HepG2 (cell line): ENCODE measurements around the gene NDUFB3. TPM values are rescaled to one million over a fixed set of nuclear protein-coding genes. Genes with fewer than 3 reads are reported as not detected.

ENCODE experiments used
- ARNT2 ChIP-seq: sonication (generic); formaldehyde crosslinking; IDR thresholded peaks from 2 replicates; pipeline ENCODE4 v1.8.0; 2022; ENCODE audit warnings: mild to moderate bottlenecking, low read depth, missing genetic modification reagents, moderate library complexity
- CEBPG ChIP-seq: IDR thresholded peaks from 2 replicates; pipeline ENCODE4 v1.6.1; 2016
- HMG20B ChIP-seq: conservative IDR thresholded peaks from 2 replicates; pipeline ENCODE4 v1.6.1; 2016; ENCODE audit warnings: missing genetic modification reagents, missing compliant biosample characterization
- KDM5B ChIP-seq: sonication (generic); formaldehyde crosslinking; IDR thresholded peaks from 2 replicates; pipeline ENCODE4 v1.4.0; 2020; ENCODE audit warnings: missing genetic modification reagents, mild to moderate bottlenecking, borderline replicate concordance
- MIXL1 ChIP-seq: IDR thresholded peaks from 2 replicates; pipeline ENCODE4 v1.6.1; 2016
- NKX3-1 ChIP-seq: sonication (generic); formaldehyde crosslinking; IDR thresholded peaks from 2 replicates; pipeline ENCODE4 v1.5.0; 2020; ENCODE audit warnings: missing genetic modification reagents
- RORA ChIP-seq: sonication (generic); formaldehyde crosslinking; IDR thresholded peaks from 2 replicates; pipeline ENCODE4 v1.5.0; 2020; ENCODE audit warnings: mild to moderate bottlenecking, missing genetic modification reagents, moderate library complexity
- SAFB2 ChIP-seq: sonication (generic); formaldehyde crosslinking; IDR thresholded peaks from 2 replicates; pipeline ENCODE4 v1.5.1; 2020; ENCODE audit warnings: missing genetic modification reagents, low read depth, mild to moderate bottlenecking, borderline replicate concordance
- ZFP82 ChIP-seq: sonication (generic); formaldehyde crosslinking; IDR thresholded peaks from 2 replicates; pipeline ENCODE4 v1.5.1; 2020; ENCODE audit warnings: mild to moderate bottlenecking, missing genetic modification reagents, borderline replicate concordance
- ZMYM2 ChIP-seq: sonication (generic); formaldehyde crosslinking; IDR thresholded peaks from 2 replicates; pipeline ENCODE4 v1.8.0; 2022; ENCODE audit warnings: mild to moderate bottlenecking, missing genetic modification reagents
- ZNF160 ChIP-seq: sonication (generic); formaldehyde crosslinking; IDR thresholded peaks from 2 replicates; pipeline ENCODE4 v1.8.0; 2022; ENCODE audit warnings: mild to moderate bottlenecking, inconsistent platforms, missing genetic modification reagents
- ZNF234 ChIP-seq: sonication (generic); formaldehyde crosslinking; conservative IDR thresholded peaks from 2 replicates; pipeline ENCODE4 v1.5.1; 2020; ENCODE audit warnings: mild to moderate bottlenecking, missing genetic modification reagents
- ZNF260 ChIP-seq: sonication (generic); formaldehyde crosslinking; IDR thresholded peaks from 2 replicates; pipeline ENCODE4 v1.4.0; 2020; ENCODE audit warnings: missing genetic modification reagents, low read depth, mild to moderate bottlenecking, borderline replicate concordance
- ZNF550 ChIP-seq: sonication (generic); formaldehyde crosslinking; IDR thresholded peaks from 2 replicates; pipeline ENCODE4 v1.4.0; 2020; ENCODE audit warnings: mild to moderate bottlenecking, missing genetic modification reagents, borderline replicate concordance
- ZNF607 ChIP-seq: sonication (generic); formaldehyde crosslinking; IDR thresholded peaks from 2 replicates; pipeline ENCODE4 v1.5.1; 2020; ENCODE audit warnings: missing genetic modification reagents, mild to moderate bottlenecking, borderline replicate concordance
- ZNF7 ChIP-seq: IDR thresholded peaks from 2 replicates; pipeline ENCODE4 v1.6.1; 2016; ENCODE audit warnings: missing biosample characterization, missing genetic modification reagents
- polyA plus RNA-seq, 8 experiments: library from polyadenylated mRNA; depleted of rRNA in 3 of 8; stranded (reverse) in 7 of 8; unstranded in 1 of 8; fragments of >200 nt; fragmentation: Illumina TruSeq in 4 of 8; extraction: Trizol in 4 of 8; gene quantifications; 2 replicates each; pipeline versions ENCODE4 v1.2.1 to v1.2.3, GENCODE V29; 2011 to 2016; ENCODE audit warnings: low read depth in 4 of 8, missing spikeins in 1 of 8, mixed read lengths in 1 of 8; ENCODE audit not compliant: insufficient read depth in 1 of 8
- total RNA-seq, 5 experiments: library from RNA; depleted of rRNA; stranded (reverse); fragments of >200 nt; fragmentation: Illumina TruSeq; extraction: Trizol; gene quantifications; 2 replicates each; pipeline ENCODE4 v1.2.3, GENCODE V29; 2016; ENCODE audit warnings: low read depth in 1 of 5
- TF ChIP-seq, protein P1 (sequence below): sonication (generic); formaldehyde crosslinking; IDR thresholded peaks from 2 replicates; pipeline ENCODE4 v1.5.1; 2020; ENCODE audit warnings: mild to moderate bottlenecking, missing genetic modification reagents, borderline replicate concordance
- TF ChIP-seq, protein P2 (sequence below): sonication (generic); formaldehyde crosslinking; IDR thresholded peaks from 2 replicates; pipeline ENCODE4 v1.4.0; 2020; ENCODE audit warnings: mild to moderate bottlenecking, missing genetic modification reagents, borderline replicate concordance
- TF ChIP-seq, protein P3 (sequence below): sonication (generic); formaldehyde crosslinking; conservative IDR thresholded peaks from 2 replicates; pipeline ENCODE4 v1.8.1; 2023; ENCODE audit warnings: missing genetic modification reagents

The NDUFB3 gene
- total and polyA plus RNA-seq, 2 of the 13 experiments (the other 11 are each of a cell fraction or from before 2014, with no cell fraction given) = 50.7 to 159 TPM

DNA sequence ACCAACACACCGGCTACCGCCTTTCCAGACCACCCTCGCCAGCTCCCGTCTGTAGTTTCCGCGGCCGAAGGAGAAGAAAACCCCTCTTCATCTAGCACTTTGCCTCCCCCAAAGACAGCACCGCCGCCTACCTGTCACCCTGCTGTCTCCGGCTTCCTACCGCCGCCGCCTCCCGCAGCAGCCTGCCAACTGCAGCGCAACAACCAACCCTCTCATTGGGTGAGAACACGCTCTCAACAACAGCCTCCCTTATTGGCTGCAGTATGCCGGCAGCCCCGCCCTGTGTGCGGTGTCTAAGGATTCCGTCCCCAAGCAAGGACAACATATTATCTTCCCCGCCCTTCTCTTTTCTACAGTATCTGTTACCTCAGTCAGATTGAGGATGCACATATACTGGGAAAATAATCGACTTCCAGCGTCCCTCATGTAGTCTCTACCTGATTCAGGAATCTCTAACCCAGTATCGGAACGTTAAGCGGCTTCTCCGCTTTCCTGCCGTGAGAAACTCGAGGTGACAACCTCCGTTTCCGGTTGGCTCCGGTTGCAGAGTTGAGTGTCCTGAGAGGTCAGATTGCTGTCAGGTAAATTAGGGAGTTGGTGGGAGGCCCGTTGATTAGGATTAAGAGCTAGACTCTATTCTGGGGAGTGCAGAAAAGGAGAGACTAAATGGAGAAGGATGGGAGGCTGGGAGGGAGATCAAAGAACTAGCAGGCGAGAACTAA, at the start of gene NDUFB3, which contains the start of gene HYCC2 (continued):
- peak; percentile 89; the same call in 1 of the 2 replicates for TF ChIP-seq KDM5B (CRISPR knock-in tag)
- peak; percentile 28 for TF ChIP-seq CEBPG (CRISPR knock-in tag)
- TF ChIP-seq ZFP82 (CRISPR knock-in tag) = no peak; the same call in 1 of the 2 replicates
- TF ChIP-seq NKX3-1 (CRISPR knock-in tag) = peak; percentile 55; the same call in 1 of the 2 replicates
- TF ChIP-seq ZMYM2 (CRISPR knock-in tag) = peak; percentile 35; the same call in 1 of the 2 replicates
- TF ChIP-seq ZNF7 = no peak
- TF ChIP-seq, protein P1, sequence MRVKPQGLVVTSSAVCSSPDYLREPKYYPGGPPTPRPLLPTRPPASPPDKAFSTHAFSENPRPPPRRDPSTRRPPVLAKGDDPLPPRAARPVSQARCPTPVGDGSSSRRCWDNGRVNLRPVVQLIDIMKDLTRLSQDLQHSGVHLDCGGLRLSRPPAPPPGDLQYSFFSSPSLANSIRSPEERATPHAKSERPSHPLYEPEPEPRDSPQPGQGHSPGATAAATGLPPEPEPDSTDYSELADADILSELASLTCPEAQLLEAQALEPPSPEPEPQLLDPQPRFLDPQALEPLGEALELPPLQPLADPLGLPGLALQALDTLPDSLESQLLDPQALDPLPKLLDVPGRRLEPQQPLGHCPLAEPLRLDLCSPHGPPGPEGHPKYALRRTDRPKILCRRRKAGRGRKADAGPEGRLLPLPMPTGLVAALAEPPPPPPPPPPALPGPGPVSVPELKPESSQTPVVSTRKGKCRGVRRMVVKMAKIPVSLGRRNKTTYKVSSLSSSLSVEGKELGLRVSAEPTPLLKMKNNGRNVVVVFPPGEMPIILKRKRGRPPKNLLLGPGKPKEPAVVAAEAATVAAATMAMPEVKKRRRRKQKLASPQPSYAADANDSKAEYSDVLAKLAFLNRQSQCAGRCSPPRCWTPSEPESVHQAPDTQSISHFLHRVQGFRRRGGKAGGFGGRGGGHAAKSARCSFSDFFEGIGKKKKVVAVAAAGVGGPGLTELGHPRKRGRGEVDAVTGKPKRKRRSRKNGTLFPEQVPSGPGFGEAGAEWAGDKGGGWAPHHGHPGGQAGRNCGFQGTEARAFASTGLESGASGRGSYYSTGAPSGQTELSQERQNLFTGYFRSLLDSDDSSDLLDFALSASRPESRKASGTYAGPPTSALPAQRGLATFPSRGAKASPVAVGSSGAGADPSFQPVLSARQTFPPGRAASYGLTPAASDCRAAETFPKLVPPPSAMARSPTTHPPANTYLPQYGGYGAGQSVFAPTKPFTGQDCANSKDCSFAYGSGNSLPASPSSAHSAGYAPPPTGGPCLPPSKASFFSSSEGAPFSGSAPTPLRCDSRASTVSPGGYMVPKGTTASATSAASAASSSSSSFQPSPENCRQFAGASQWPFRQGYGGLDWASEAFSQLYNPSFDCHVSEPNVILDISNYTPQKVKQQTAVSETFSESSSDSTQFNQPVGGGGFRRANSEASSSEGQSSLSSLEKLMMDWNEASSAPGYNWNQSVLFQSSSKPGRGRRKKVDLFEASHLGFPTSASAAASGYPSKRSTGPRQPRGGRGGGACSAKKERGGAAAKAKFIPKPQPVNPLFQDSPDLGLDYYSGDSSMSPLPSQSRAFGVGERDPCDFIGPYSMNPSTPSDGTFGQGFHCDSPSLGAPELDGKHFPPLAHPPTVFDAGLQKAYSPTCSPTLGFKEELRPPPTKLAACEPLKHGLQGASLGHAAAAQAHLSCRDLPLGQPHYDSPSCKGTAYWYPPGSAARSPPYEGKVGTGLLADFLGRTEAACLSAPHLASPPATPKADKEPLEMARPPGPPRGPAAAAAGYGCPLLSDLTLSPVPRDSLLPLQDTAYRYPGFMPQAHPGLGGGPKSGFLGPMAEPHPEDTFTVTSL (CRISPR knock-in tag) = no peak
- TF ChIP-seq, protein P2, sequence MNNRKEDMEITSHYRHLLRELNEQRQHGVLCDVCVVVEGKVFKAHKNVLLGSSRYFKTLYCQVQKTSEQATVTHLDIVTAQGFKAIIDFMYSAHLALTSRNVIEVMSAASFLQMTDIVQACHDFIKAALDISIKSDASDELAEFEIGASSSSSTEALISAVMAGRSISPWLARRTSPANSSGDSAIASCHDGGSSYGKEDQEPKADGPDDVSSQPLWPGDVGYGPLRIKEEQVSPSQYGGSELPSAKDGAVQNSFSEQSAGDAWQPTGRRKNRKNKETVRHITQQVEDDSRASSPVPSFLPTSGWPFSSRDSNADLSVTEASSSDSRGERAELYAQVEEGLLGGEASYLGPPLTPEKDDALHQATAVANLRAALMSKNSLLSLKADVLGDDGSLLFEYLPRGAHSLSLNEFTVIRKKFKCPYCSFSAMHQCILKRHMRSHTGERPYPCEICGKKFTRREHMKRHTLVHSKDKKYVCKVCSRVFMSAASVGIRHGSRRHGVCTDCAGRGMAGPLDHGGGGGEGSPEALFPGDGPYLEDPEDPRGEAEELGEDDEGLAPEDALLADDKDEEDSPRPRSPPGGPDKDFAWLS = peak; percentile 85; the same call in 1 of the 2 replicates
- TF ChIP-seq, protein P3, sequence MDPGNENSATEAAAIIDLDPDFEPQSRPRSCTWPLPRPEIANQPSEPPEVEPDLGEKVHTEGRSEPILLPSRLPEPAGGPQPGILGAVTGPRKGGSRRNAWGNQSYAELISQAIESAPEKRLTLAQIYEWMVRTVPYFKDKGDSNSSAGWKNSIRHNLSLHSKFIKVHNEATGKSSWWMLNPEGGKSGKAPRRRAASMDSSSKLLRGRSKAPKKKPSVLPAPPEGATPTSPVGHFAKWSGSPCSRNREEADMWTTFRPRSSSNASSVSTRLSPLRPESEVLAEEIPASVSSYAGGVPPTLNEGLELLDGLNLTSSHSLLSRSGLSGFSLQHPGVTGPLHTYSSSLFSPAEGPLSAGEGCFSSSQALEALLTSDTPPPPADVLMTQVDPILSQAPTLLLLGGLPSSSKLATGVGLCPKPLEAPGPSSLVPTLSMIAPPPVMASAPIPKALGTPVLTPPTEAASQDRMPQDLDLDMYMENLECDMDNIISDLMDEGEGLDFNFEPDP (CRISPR knock-in tag) = no peak
- no peak; the same call in 1 of the 2 replicates for TF ChIP-seq SAFB2 (CRISPR knock-in tag)
- peak; percentile 76; the same call in 1 of the 2 replicates for TF ChIP-seq ARNT2 (CRISPR knock-in tag)
- peak; percentile 77 for TF ChIP-seq MIXL1 (CRISPR knock-in tag)
- TF ChIP-seq ZNF260 (CRISPR knock-in tag) = no peak
- no peak for TF ChIP-seq RORA
- peak; percentile 29 for TF ChIP-seq ZNF160
- TF ChIP-seq HMG20B (CRISPR knock-in tag) = peak; percentile 57; the same call in 1 of the 2 replicates
- peak; percentile 58; the same call in 1 of the 2 replicates for TF ChIP-seq ZNF550
- TF ChIP-seq ZNF607 (CRISPR knock-in tag) = peak; percentile 78; the same call in 1 of the 2 replicates
- TF ChIP-seq ZNF234 (CRISPR knock-in tag) = no peak
